Hindlimb muscle (tissue), 1 donor: ENCODE measurements around the gene TMTC1. TPM values are rescaled to one million over a fixed set of nuclear protein-coding genes. Genes with fewer than 3 reads are reported as not detected.
"Not testable (repeated sequence)": the region's sequence is repeated elsewhere in the genome, so short reads cannot be mapped to it uniquely, and the experiment has no call there.

ENCODE experiments used
- DNase-seq: peaks from one replicate; pipeline ENCODE4 v3.0.0-alpha.2; 2013
- polyA plus RNA-seq: library from polyadenylated mRNA; unstranded; fragments of 120-200 nt; gene quantifications from one replicate; pipeline ENCODE4 v1.2.1, GENCODE V29; 2013; ENCODE audit not compliant: insufficient read length

TMTC1 gene
- 57.0 TPM for polyA plus RNA-seq

GRCh38 chr12:29783773-29784666 lies at the start of gene TMTC1:
TMTC1 (minus strand) TSS chr12:29783942; CDS start chr12:29783751, 191 bp downstream.
- peak; percentile 75 for DNase-seq

DNA sequence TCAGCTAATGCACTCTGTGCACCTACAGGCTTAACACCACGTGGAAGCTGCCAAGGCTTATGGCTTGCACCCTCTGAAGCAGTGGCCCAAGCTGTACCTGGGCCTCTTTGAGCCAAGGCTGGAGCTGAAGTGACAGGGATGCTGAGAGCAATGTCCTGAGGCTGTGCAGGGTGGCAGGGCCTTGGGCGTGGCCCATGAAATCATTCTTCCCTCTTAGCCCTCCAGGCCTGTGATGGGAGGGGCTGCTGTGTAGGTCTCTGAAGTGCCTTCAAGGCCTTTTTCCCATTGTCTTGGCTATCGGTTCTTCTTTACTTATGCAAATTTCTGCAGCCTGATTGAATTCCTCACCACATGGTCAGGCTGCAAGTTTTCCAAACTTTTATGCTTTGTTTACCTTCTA lies 47.4 kb upstream of the TMTC1 start:
- DNase-seq, result no peak

GRCh38 chr12:29830391-29830790 lies 46.6 kb upstream of the TMTC1 start:
- DNase-seq, result no peak

- peak; percentile 60 for DNase-seq
Observed at GRCh38 chr12:29818916-29819623, 35.3 kb upstream of the TMTC1 start.

- DNase-seq, result no peak
Observed at GRCh38 chr12:29816874-29817725, 33.4 kb upstream of the TMTC1 start.

DNA sequence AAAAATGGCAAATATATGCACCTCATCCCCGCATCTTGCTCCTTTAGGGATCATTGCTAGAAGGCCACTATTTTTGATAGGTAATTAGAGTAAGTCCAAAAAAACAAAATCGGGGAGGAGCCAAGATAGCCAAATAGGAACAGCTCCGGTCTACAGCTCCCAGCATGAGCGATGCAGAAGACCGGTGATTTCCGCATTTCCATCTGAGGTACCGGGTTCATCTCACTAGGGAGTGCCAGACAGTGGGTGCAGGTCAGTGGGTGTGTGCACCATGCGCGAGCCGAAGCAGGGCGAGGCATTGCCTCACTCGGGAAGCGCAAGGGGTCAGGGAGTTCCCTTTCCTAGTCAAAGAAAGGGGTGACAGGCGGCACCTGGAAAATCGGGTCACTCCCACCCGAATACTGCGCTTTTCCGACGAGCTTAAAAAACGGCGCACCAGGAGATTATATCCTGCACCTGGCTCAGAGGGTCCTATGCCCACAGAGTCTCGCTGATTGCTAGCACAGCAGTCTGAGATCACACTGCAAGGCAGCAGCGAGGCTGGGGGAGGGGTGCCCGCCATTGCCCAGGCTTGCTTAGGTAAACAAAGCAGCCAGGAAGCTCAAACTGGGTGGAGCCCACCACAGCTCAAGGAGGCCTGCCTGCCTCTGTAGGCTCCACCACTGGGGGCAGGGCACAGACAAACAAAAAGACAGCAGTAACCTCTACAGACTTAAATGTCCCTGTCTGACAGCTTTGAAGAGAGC lies 26.0 kb upstream of the TMTC1 start:
- DNase-seq, result not testable (repeated sequence)

GRCh38 chr12:29807129-29807528 lies 23.4 kb upstream of the TMTC1 start:
- DNase-seq, result no peak

DNA sequence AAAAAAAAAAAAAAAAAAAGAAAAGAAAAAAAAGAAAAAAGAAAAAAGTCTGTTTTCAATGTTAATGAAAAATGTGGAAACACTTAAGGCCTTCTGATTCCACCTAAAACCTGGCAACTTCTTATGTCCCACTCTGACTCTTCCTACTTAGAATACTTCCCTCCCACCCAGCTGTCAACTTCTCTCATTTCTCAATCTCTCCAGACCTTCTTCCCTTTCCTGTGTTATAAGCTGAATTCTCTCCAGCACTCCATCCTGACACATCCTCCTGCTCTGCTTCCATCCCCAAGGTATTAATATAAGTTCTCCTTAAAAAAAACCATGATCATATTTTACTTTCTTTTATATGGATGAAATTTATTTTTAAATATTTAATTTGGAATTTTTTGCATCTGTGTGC lies 20.3 kb upstream of the TMTC1 start:
- no peak for DNase-seq

GRCh38 chr12:29799591-29799990 lies 15.8 kb upstream of the TMTC1 start:
- DNase-seq, result no peak

- DNase-seq, result no peak
Observed at GRCh38 chr12:29797565-29798355, 14.0 kb upstream of the TMTC1 start.

DNA sequence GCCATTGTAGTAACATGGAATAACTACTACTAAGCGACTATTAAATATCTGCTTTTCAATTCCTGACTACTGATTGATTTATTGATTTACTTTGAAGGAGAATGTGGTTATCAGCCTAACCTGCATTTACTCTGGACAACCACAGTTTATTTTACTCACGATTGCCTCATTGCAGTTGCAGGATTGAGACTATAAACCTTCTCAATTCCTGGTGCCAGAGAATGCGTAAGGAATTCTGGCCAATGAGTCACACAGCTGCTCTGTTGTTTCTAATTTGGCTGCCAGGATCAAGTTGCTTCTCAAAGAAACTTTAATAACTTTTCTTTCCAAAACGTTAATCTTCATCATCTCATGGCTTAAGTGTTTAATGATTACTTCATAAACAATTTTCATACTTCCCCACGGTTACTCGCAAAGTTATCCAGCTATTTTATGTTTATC lies 13.1 kb upstream of the TMTC1 start:
- DNase-seq, result peak; percentile 78

DNA sequence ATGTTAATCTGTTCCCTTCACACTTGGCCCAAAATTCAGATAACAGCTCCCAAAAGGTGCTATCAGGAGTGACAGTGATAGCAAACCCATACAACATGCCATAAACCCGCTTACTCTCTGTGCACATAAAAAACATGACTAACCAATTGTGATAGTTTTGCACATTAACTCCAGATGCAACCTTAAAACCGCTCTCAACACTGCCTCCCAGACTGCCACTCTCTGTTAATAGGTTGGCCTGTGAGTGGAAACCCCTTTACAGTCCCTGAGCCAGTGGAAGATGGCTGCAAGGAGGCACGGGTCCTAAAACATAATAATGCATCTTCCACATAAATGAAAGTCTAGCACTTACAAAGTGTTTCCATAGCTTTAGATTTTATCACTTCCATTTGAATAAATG lies 12.0 kb upstream of the TMTC1 start:
- DNase-seq, result no peak

DNA sequence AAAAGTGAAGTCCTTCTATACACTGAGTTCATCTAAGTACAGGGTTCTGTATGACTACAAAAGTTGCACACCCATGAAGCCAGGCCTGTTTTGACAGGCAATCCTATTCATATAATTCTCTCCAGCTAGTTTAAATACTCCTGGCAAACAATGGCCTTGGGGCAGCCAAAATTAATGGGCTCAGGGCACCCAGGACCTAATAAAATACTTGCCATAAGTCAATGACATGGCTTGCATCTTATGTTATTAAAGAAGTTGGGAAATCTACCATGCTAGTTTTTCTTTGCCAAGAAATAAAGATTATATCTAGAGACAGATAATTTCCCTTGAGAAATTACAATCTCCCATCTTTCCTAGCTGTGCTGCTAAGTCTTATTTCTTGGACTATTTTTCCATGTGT lies 11.1 kb upstream of the TMTC1 start:
- no peak for DNase-seq

- no peak for DNase-seq
Observed at GRCh38 chr12:29792853-29793252, 9.1 kb upstream of the TMTC1 start.

- no peak for DNase-seq
Observed at GRCh38 chr12:29792132-29792531, 8.4 kb upstream of the TMTC1 start.

DNA sequence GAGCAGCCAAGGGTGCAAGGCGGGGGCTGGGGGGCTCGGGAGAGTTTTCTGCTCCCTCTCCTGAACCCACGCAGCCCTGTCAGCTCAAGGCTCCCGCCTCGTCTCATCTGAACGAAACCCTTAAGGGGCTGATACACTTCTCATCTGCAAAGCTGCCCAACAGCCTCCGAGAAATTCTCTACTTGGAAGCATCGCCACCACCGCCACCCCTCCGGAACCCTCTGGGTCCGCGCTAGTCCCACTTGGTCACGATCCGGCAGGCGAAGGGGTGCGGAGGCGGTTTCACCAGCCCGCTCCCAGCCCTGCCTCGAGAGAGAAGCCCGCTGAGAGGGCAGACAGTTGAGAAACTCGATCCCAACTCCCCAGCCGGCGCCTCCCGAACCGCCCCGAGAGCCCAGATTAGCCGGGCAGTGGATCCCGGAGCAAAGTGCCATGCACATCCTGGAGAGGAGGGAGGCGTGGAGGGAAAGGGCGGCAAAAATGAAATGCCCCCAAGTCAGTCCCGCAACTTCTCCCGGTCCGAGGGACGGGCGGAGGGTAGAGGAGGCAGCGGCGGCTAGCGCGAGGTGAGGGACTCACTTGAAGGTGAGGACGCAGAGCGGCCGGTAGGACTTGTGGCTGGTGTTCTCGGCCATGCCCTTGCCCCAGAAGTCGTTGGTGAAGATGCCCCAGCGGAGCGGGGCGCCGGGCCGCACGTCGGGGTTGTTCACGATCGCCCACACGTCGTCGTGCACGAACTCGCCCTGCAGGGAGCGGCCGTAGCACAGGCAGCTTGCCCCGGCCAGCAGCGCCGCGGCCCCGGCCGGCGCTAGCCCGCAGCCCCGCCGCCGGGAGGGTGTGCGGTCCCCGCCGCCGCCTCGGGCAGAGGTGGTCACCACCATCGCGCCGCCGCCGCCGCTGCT lies 620 bp downstream of the TMTC1 start:
- DNase-seq, result no peak

- no peak for DNase-seq
Observed at GRCh38 chr12:29782285-29782870, 1.4 kb downstream of the TMTC1 start.

- no peak for DNase-seq
Observed at GRCh38 chr12:29781705-29782266, 2.0 kb downstream of the TMTC1 start.

DNA sequence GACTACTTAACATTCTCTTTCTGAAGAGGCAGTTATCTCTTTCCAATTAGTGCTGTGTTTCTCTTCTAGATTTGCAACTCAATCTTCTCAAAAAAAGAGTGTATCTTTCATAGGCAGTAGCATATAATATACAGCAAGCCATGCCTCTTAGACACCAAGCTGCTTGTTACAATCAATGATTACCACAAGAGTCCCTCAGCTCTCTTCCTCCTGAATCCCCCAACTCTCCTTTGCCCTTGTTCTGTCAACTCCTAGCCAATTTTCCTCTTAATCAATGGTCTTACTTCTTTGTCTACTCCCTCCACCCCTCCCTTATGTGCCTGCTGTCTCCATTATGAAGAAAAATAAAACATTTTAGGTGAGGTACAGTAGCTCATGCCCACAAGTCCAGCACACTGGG lies 2.6 kb downstream of the TMTC1 start:
- no peak for DNase-seq
